ENCODE results near the gene FICD.

GRCh38 chr12:108538616-108539195 is 23.6 kb downstream of the FICD start:
- TF ChIP-seq YY1 (IDR thresholded peaks at IDR 0.05; ENCODE audit: insufficient read depth, insufficient read length): no peak
- no peak for TF ChIP-seq SUZ12 (IDR thresholded peaks at IDR 0.05; ENCODE audit: extremely low read depth, insufficient read depth, insufficient read length)
